ENCODE measurements around the gene NDUFA13. TPM values are rescaled to one million over a fixed set of nuclear protein-coding genes. Genes with fewer than 3 reads are reported as not detected.
A peak's percentile ranks its signal among the peaks of the same experiment; 100 is the strongest.
"Not testable (repeated sequence)": the region's sequence is repeated elsewhere in the genome, so short reads cannot be mapped to it uniquely, and the experiment has no call there.

The NDUFA13 gene
- 96.6 and 152 TPM in 2 replicates for total RNA-seq (2014; rRNA removed; shearing (Covaris generic))

DNA sequence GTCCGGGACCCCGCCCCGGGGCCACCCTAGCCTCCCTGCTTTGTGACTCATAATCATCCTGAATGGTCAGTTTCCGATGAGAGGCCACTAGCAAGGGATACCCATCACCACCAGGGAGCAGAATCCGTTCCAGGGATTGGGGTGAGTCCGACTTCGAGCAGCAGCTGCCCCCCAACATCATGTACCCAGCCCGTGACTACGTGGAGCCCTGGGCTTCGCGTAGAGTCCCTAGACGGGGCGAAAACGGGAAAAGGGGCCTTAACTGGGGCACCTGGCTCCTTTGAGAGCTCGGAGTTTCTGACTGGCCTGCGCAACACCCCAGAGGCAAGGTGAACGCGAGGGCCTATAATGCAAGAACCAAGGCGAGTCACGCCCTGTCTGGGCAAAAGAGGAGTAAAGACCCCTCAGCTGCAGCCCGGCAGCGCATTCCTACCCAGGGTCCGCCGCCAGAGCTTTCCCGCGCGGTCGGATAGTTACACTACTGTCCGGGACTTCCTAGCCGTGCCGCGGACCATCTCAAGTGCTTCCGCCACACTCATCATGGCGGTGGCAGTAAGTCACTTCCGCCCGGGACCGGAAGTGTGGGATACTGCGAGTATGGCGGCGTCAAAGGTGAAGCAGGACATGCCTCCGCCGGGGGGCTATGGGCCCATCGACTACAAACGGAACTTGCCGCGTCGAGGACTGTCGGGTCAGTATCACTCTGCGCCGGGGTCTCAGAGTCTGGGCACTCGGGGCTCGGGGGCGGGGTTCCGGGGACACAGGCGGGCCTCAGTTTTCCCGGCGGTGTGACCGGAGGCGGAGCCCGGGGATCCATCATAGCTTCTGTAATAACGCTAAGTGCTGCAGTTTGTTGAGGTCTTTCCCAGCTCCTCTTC lies at the start of gene NDUFA13:
TSS of gene NDUFA13 (plus strand) at position 584 of the 878 bp plus-strand sequence. CDS start at position 598, 14 bp downstream.
- peak; percentile 96 for DNase-seq (ENCODE audit: low read depth)

- DNase-seq (ENCODE audit: low read depth): no peak
Observed at GRCh38 chr19:19468424-19469050, 47.5 kb upstream of the NDUFA13 start.

- DNase-seq (ENCODE audit: low read depth): no peak
Observed at GRCh38 chr19:19470579-19470978, 45.4 kb upstream of the NDUFA13 start.

DNA sequence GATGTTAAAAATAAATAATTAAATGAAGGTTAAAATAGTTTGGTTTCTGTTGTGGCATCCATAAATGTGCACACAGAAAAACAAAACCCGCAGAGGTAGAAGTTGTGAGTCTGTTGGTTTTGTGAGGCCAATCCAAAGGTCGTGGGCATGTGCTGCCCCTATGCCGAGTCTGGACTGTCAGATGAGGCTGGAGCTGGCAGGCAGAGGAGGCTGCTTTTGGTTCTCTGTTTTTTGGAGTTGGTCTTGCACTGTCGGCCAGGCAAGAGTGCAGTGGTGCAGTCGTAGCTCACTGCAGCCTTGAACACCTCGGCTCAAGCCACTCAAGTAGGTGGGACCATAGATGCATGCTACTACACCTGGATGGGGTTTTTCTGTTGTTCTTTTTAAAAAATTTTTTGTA lies 44.3 kb upstream of the NDUFA13 start:
- no peak for DNase-seq (ENCODE audit: low read depth)

DNA sequence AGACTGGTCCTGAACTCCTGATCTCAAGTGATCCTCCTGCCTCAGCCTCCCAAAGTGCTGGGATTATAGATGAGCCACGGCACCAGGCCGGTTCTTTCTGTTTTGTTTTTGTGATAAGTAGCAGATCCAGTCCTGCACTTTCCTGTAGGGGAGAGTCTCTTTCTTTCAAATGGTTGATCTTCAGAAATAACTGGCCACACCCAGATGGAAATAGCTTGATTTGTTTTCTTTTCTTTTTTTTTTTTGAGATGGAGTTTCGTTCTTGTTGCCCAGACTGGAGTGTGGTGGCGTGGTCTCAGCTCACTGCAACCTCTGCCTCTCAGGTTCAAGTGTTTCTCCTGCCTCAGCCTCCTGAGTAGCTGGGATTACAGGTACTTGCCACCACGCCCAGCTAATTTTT lies 43.9 kb upstream of the NDUFA13 start:
- DNase-seq (ENCODE audit: low read depth): not testable (repeated sequence)

- DNase-seq (ENCODE audit: low read depth): no peak
Observed at GRCh38 chr19:19475015-19475765, 40.8 kb upstream of the NDUFA13 start.

GRCh38 chr19:19475849-19476828 lies 39.9 kb upstream of the NDUFA13 start:
- no peak for DNase-seq (ENCODE audit: low read depth)

GRCh38 chr19:19477705-19478383 lies 38.2 kb upstream of the NDUFA13 start:
- no peak for DNase-seq (ENCODE audit: low read depth)

GRCh38 chr19:19480688-19481087 lies 35.3 kb upstream of the NDUFA13 start:
- DNase-seq (ENCODE audit: low read depth): no peak

DNA sequence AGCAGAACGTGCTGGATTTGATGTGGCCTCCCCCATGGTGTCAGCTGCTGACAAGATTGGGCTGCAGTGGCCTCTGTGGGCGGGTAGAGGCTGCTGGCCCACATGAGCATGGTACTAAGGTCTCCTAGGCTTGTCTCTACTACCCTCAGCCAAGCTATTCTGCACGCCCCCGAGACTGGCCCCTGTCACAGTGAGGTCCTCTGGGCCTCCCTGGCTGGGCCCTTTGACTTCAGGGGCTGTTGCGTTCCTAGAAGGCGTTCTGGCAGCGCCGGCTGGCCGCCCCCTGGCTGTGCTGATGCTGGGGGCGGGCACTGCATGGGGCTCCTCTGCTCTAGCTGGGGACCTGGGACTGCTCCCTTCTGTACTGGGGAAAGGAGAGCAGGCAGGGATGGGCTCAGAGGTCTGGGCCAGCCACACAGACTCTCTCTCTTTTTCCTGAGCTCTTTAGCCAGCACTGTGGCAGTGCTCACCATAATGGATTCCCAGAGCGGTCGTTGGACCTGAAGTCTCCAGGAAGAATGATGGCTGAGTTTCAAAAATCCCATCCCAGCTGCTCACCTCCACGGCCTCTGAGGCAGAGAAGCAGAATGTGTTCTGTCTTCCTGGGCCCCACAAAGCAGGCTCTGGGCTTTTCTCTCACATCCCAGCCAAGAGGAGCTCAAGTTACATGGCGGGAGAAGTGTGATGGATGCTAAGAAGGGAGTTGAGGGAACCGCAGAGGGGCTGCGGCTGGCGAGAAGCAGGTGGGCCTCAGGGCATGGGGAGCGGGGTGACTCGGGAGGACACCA lies 33.0 kb upstream of the NDUFA13 start:
- no peak for DNase-seq (ENCODE audit: low read depth)

- no peak for DNase-seq (ENCODE audit: low read depth)
Observed at GRCh38 chr19:19485161-19485997, 30.6 kb upstream of the NDUFA13 start.

DNA sequence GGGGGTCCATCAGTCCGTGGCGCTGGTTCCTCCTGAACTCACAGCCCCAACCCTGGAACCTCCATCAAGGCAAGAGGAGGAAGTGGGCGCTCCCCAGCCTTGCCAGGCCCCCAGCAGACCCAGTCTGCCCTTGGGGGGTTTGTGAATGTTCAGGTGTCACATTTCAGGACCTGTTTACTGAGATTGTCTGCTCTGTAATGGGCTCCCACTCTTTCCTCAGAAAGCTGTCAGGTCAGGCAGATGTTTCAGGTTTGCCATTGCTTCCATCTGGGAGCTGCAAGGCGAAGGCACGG lies 30.1 kb upstream of the NDUFA13 start:
- no peak for DNase-seq (ENCODE audit: low read depth)

- DNase-seq (ENCODE audit: low read depth): no peak
Observed at GRCh38 chr19:19486343-19487076, 29.5 kb upstream of the NDUFA13 start.

GRCh38 chr19:19487077-19487949 lies 28.7 kb upstream of the NDUFA13 start:
- no peak for DNase-seq (ENCODE audit: low read depth)

DNA sequence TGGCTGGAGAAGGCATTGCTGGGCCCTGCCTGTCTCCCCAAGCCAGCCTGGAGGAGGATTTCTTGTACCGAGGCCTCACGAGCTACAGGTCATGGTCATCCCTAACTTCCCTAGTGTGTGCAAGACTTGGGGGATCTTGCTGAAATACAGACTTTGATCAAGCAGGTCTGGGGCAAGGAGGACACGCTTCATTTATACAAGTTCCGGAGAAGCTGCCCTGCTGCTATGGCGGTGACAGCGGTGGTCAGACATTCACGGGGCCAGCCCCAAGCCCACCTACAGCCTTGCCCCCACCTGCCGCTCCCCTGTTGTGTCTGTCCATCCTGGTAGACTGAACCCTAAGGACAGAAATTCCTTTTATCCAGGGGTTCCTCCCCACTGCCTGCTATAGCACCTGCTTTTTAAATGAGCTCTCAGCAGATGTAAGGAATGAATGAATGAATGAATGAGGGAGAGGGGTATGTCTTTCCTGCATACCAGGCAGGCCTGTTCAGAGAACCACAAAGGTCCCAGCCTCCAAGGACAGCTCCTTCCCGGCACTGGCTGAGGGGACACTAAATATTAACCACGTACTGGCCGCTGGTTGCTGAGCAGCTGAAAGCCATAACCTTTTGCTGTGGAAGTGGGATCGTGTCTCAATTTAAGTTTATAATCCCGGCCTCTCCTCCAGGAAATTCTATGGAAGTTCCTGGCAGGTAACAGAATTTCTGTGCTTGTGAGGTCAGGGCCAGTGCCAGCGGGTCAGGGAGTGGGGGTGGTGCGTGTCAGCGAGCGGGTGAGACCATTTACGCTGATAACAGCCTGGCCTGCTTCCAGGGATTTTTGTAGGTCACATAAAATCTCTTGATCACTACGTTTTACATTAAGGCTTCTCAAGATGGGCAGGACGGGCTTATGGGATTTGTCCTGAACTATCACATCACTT lies 27.8 kb upstream of the NDUFA13 start:
- DNase-seq (ENCODE audit: low read depth): no peak

Data from Daoy (cell line).